GM19452 (cell line): ENCODE measurements around the gene ALG9.
A peak's percentile ranks its signal among the peaks of the same experiment; 100 is the strongest.
"Not testable (repeated sequence)": the region's sequence is repeated elsewhere in the genome, so short reads cannot be mapped to it uniquely, and the experiment has no call there.

Experiments
- ATAC-seq: cut with Tn5 transposase; IDR thresholded peaks from one replicate; pipeline ENCODE4 v1.9.1; 2021; ENCODE audit not compliant: unreplicated experiment

The ALG9 gene

GRCh38 chr11:111798279-111798678 lies 73.1 kb downstream of the ALG9 start:
- ATAC-seq, result no peak

GRCh38 chr11:111797145-111797581 lies 74.2 kb downstream of the ALG9 start:
- peak; percentile 66 for ATAC-seq

- ATAC-seq, result no peak
Measured at GRCh38 chr11:111796696-111797095, 74.7 kb downstream of the ALG9 start.

- ATAC-seq, result no peak
Measured at GRCh38 chr11:111795334-111795985, 75.9 kb downstream of the ALG9 start.

- no peak for ATAC-seq
Measured at GRCh38 chr11:111793863-111794262, 77.5 kb downstream of the ALG9 start.

- no peak for ATAC-seq
Measured at GRCh38 chr11:111792955-111793500, 78.4 kb downstream of the ALG9 start.

GRCh38 chr11:111792314-111792713 lies 79.1 kb downstream of the ALG9 start:
- no peak for ATAC-seq

- ATAC-seq, result no peak
Measured at GRCh38 chr11:111788464-111788863, 82.9 kb downstream of the ALG9 start.

GRCh38 chr11:111788051-111788450 lies 83.3 kb downstream of the ALG9 start:
- ATAC-seq, result no peak

GRCh38 chr11:111785886-111786412 lies 85.4 kb downstream of the ALG9 start:
- no peak for ATAC-seq

- no peak for ATAC-seq
Measured at GRCh38 chr11:111785076-111785475, 86.3 kb downstream of the ALG9 start.

GRCh38 chr11:111784311-111784710 lies 87.1 kb downstream of the ALG9 start:
- not testable (repeated sequence) for ATAC-seq

GRCh38 chr11:111782109-111782741 lies 89.2 kb downstream of the ALG9 start:
- ATAC-seq, result no peak

- no peak for ATAC-seq
Measured at GRCh38 chr11:111779118-111779517, 92.3 kb downstream of the ALG9 start.

- ATAC-seq, result no peak
Measured at GRCh38 chr11:111778047-111778558, 93.3 kb downstream of the ALG9 start.

GRCh38 chr11:111777094-111778046 lies 94.0 kb downstream of the ALG9 start:
- peak; percentile 66 for ATAC-seq

- ATAC-seq, result peak; percentile 95
Measured at GRCh38 chr11:111776398-111777093, 94.8 kb downstream of the ALG9 start.

- no peak for ATAC-seq
Measured at GRCh38 chr11:111774955-111775710, 96.2 kb downstream of the ALG9 start.

- no peak for ATAC-seq
Measured at GRCh38 chr11:111772535-111772934, 98.8 kb downstream of the ALG9 start.
